Activated CD8-positive, alpha-beta T cell treated with anti-CD3 and anti-CD28 coated beads for 36 hours (primary cell): Measurements from ENCODE around the gene STIM2. TPM values are rescaled to one million over a fixed set of nuclear protein-coding genes. Genes with fewer than 3 reads are reported as not detected.

Experiments used
- ATAC-seq: fragments of 200-7000 bp; cut with Tn5 transposase; one replicate; pipeline ENCODE4 v1.10.0; 2021; ENCODE audit warnings: mild to moderate bottlenecking, moderate library complexity
- CTCF ChIA-PET: fragments of 350-600 bp; sonication (Branson Sonifier 250); formaldehyde crosslinking; loops from one replicate; lab custom pipeline; 2021; ENCODE audit warnings: antibody characterized with exemption; lab: Charles Lee
- POLR2A ChIA-PET: fragments of 350-600 bp; sonication (Branson Sonifier 250); formaldehyde crosslinking; loops from one replicate; lab custom pipeline; 2021; ENCODE audit warnings: antibody characterized with exemption; lab: Charles Lee
- DNase-seq: peaks from one replicate; pipeline ENCODE4 v3.0.0-alpha.2; 2020
- H3K27ac Mint-ChIP-seq: one replicate; pipeline ENCODE4 v1.8.0; 2021; ENCODE audit warnings: mild to moderate bottlenecking, mixed read lengths
- H3K27me3 Mint-ChIP-seq: one replicate; pipeline ENCODE4 v1.8.0; 2021; ENCODE audit warnings: mixed read lengths
- H3K36me3 Mint-ChIP-seq: one replicate; pipeline ENCODE4 v1.8.0; 2021; ENCODE audit warnings: low read depth, mixed read lengths
- H3K4me1 Mint-ChIP-seq: one replicate; pipeline ENCODE4 v1.8.0; 2021; ENCODE audit warnings: low read depth, mixed read lengths
- H3K4me3 Mint-ChIP-seq: one replicate; pipeline ENCODE4 v1.8.0; 2021; ENCODE audit warnings: mild to moderate bottlenecking, moderate library complexity, mixed read lengths
- H3K9me3 Mint-ChIP-seq: one replicate; pipeline ENCODE4 v1.8.0; 2021; ENCODE audit warnings: mixed read lengths
- intact Hi-C: fragments of 100-400 bp; cut with micrococcal nuclease; formaldehyde crosslinking; loops from one replicate; pipeline ENCODE4 v1.10.0; 2022
- total RNA-seq, 2 experiments: library from RNA; stranded (reverse); gene quantifications; one replicate each; pipeline ENCODE4 v1.2.3, GENCODE V29; 2021
- TF ChIP-seq, protein P1 (sequence below): fragments of 200-600 bp; IDR thresholded peaks from one replicate; pipeline ENCODE4 v1.8.0; 2022; ENCODE audit warnings: antibody characterized with exemption, mild to moderate bottlenecking

STIM2 gene
- total RNA-seq, 2 experiments from 2014 or later, result 44.4 to 46.6 TPM

DNA sequence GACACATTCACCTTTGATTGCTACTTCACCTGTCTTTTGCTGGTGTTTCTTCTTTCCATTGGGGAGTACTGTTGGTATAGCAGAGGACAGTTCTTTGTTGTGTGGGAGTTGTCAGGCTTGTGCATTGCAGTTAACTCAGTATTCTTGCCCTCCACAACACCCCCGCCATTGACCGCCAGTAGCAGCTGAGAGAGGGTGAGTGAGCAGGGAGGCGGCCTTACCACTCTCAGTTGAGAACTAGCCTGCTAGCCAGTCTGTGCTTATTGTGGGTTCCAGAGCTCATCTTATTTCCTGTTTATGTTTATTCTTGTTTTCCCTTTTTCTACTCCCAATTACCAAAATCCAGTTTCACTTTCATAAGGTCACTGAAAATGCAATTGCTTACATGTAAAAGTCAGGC is 52.2 kb downstream of the STIM2 start:
- Mint-ChIP-seq H3K9me3 (no peaks in the 10 kb centered on the region), H3K27ac (no peak overlapping the region), H3K27me3 (no peaks in the 10 kb centered on the region), H3K4me3 (no peak overlapping the region), H3K36me3 (peaks cover 6% of the 10 kb centered on the region), H3K4me1 (peaks cover 73% of the 10 kb centered on the region)
- ChIA-PET POLR2A (interaction anchor here (0.8 kb wide), 1 partner anchor 44 kb away, joined by 4 read pairs; no protein-coding TSS in a partner anchor), CTCF (no interaction called here)
- ATAC-seq (no peak), DNase-seq (no peak)
- TF ChIP-seq, protein P1, sequence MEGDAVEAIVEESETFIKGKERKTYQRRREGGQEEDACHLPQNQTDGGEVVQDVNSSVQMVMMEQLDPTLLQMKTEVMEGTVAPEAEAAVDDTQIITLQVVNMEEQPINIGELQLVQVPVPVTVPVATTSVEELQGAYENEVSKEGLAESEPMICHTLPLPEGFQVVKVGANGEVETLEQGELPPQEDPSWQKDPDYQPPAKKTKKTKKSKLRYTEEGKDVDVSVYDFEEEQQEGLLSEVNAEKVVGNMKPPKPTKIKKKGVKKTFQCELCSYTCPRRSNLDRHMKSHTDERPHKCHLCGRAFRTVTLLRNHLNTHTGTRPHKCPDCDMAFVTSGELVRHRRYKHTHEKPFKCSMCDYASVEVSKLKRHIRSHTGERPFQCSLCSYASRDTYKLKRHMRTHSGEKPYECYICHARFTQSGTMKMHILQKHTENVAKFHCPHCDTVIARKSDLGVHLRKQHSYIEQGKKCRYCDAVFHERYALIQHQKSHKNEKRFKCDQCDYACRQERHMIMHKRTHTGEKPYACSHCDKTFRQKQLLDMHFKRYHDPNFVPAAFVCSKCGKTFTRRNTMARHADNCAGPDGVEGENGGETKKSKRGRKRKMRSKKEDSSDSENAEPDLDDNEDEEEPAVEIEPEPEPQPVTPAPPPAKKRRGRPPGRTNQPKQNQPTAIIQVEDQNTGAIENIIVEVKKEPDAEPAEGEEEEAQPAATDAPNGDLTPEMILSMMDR, result no peak
- intact Hi-C loops, result no loop called here

- DNase-seq (no peak), ATAC-seq (peak; percentile 58)
- intact Hi-C loops, result no loop called here
- ChIA-PET CTCF (interaction anchor here (0.7 to 2.3 kb wide), 2 partner anchors 8 to 85 kb away, joined by 3 to 5 read pairs; no protein-coding TSS in a partner anchor), POLR2A (interaction anchor here (0.7 to 1.2 kb wide), 2 partner anchors 8 to 56 kb away, joined by 3 to 4 read pairs; partner anchors contain the start of gene STIM2)
- Mint-ChIP-seq H3K36me3 (peaks cover 26% of the 10 kb centered on the region), H3K4me3 (no peak overlapping the region), H3K27ac (no peak overlapping the region), H3K4me1 (peaks cover 63% of the 10 kb centered on the region), H3K27me3 (no peaks in the 10 kb centered on the region), H3K9me3 (no peaks in the 10 kb centered on the region)
- TF ChIP-seq, protein P1, result no peak
Measured at GRCh38 chr4:26916195-26916594, 55.6 kb downstream of the STIM2 start.

GRCh38 chr4:26930964-26931363 is 70.3 kb downstream of the STIM2 start:
- TF ChIP-seq, protein P1, result no peak
- DNase-seq (no peak), ATAC-seq (peak; percentile 20)
- H3K9me3 Mint-ChIP-seq, result no peaks in the 10 kb centered on the region
- H3K27ac Mint-ChIP-seq, result no peak overlapping the region
- H3K27me3 Mint-ChIP-seq, result no peaks in the 10 kb centered on the region
- H3K4me3 Mint-ChIP-seq, result no peak overlapping the region
- ChIA-PET POLR2A (no interaction called here), CTCF (interaction anchor here (0.7 kb wide), 1 partner anchor 70 kb away, joined by 3 read pairs; the partner anchor contains the start of gene STIM2)
- intact Hi-C loops, result no loop called here
- H3K4me1 Mint-ChIP-seq, result peaks cover 37% of the 10 kb centered on the region
- H3K36me3 Mint-ChIP-seq, result peaks cover 15% of the 10 kb centered on the region

DNA sequence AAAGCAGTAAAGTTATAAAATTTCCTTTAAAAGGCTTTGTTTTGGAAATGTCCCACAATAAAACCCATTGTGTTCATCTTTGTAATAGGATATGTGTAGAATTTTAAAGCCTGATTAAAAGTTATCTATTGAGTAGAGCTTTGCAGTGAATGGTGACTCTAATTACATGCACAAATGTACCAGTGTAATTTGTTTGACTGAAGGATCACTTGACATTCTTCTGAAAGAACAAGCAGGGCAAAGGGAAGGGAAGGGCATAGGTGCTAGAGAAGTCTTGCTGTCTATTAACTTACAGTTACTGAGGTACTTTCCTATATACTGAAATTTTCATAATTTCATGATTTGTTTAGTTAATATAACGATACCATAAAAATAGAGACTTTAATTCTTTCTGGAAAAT is 70.8 kb downstream of the STIM2 start:
- DNase-seq, result no peak
- Mint-ChIP-seq H3K4me1 (peaks cover 42% of the 10 kb centered on the region), H3K4me3 (no peak overlapping the region), H3K36me3 (peaks cover 15% of the 10 kb centered on the region), H3K9me3 (no peaks in the 10 kb centered on the region), H3K27ac (no peak overlapping the region), H3K27me3 (no peaks in the 10 kb centered on the region)
- ATAC-seq, result no peak
- POLR2A ChIA-PET, result no interaction called here
- CTCF ChIA-PET, result no interaction called here
- TF ChIP-seq, protein P1, result no peak
- intact Hi-C loops, result no loop called here

- Mint-ChIP-seq H3K9me3 (no peaks in the 10 kb centered on the region), H3K36me3 (peaks cover 15% of the 10 kb centered on the region), H3K4me1 (peaks cover 46% of the 10 kb centered on the region), H3K27me3 (no peaks in the 10 kb centered on the region), H3K4me3 (no peak overlapping the region), H3K27ac (no peak overlapping the region)
- intact Hi-C loops, result no loop called here
- TF ChIP-seq, protein P1, result no peak
- ATAC-seq, result no peak
- POLR2A ChIA-PET, result no interaction called here
- no peak for DNase-seq
- CTCF ChIA-PET, result no interaction called here
Measured at GRCh38 chr4:26931966-26932365, 71.3 kb downstream of the STIM2 start.
